ENCODE data around the gene UGT1A3. TPM values are rescaled to one million over a fixed set of nuclear protein-coding genes. Genes with fewer than 3 reads are reported as not detected.
"Not testable (repeated sequence)": the region's sequence is repeated elsewhere in the genome, so short reads cannot be mapped to it uniquely, and the experiment has no call there.

The UGT1A3 gene
- total RNA-seq, 2 experiments from 2014 or later = not detected

DNA sequence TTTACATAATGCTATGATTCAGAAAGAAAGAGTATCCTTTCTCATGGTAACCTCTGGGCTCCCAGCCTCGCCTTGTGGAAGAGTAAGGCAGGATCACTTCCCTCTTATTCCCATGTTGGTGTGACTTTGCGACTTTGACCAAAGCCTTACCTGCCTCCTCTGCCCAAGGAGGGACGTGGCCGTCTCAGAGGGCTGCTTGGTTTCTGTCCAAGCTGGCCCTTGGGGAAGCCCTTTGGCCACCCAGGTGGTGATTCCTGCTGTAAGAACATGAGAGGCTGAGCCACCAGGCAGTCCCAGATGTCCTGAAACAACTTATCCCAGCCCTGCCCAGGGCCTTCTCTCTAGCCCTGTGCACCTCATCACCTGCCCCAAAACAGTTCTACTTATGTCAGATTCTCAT is 30.1 kb upstream of the UGT1A3 start:
- H3K27ac Mint-ChIP-seq = no peak overlapping the region
- H3K4me1 Mint-ChIP-seq = no peaks in the 10 kb centered on the region
- no peaks in the 10 kb centered on the region for H3K9me3 Mint-ChIP-seq
- no peak overlapping the region for H3K4me3 Mint-ChIP-seq
- POLR2A ChIA-PET = no interaction called here
- H3K27me3 Mint-ChIP-seq = peaks cover 28% of the 10 kb centered on the region
- CTCF ChIA-PET = no interaction called here
- DNase-seq = no peak
- no peaks in the 10 kb centered on the region for H3K36me3 Mint-ChIP-seq (ENCODE audit: low read depth)

DNA sequence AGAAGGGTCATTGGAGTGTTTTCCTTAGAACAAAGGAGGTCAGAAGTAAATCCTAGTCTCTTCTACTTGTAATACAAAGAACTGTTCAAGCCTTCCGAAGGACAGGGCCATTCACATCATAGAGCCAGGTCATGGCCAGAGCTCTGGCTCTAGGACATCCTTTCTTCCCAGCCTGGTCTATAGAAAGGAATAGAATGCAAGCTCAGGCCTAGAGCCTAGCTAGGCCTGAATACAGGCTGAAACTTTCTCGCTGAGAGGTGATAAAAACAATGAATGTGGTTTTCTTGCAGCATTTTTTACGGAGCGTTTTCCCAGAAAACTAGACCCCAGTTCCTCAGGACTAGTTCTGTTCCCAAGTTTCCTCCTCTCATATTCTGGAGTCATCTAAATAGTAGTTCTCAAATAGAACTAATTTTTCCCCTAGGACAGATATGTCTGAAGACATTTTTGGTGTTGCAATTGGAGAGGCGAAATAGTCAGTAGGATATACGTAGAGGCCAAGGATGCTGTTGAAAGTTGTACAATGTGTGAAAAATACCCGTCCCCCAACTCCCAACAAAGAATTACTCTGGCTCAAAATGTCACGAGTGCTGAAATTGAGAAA is 29.3 kb upstream of the UGT1A3 start:
- Mint-ChIP-seq H3K27me3 (peaks cover 30% of the 10 kb centered on the region), H3K27ac (no peak overlapping the region), H3K4me1 (no peaks in the 10 kb centered on the region), H3K9me3 (no peaks in the 10 kb centered on the region), H3K36me3 (ENCODE audit: low read depth) (no peaks in the 10 kb centered on the region), H3K4me3 (no peak overlapping the region)
- CTCF ChIA-PET = interaction anchor here (1.0 kb wide), 1 partner anchor 12 kb away, joined by 3 read pairs; no protein-coding TSS in a partner anchor
- no peak for DNase-seq
- POLR2A ChIA-PET = no interaction called here

DNA sequence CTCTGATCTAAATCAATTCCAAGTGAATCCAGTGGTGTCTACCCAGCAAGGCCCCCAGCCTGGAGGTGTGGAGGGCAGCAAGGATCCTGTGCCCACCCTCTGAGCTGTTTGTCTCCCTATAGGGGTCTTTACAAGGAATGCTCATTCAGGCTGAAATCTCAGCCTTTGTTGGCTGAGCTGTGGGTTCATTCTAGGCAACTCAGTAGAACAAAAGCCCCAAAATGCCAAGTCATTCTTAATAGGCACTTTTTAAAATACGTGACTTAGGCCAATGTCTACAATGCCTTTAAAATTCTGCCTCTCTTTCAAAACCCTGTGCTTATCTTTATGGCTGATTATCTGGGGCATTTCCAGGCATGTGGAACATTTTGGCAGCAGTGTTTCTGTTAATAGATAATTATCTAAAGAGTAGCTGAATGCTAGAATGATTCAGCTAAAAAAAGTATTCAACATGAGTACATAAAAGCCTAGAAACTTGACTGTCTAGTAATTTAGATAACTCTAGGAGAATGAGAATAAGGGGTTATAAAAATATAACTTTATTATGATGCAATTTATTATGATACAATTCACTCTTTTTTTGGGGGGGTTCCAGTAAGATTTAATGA is 28.7 kb upstream of the UGT1A3 start:
- H3K27me3 Mint-ChIP-seq = peaks cover 30% of the 10 kb centered on the region
- H3K27ac Mint-ChIP-seq = no peak overlapping the region
- ChIA-PET POLR2A (no interaction called here), CTCF (interaction anchor here (1.0 kb wide), 1 partner anchor 13 kb away, joined by 3 read pairs; no protein-coding TSS in a partner anchor)
- DNase-seq = no peak
- H3K36me3 Mint-ChIP-seq (ENCODE audit: low read depth) = no peaks in the 10 kb centered on the region
- no peaks in the 10 kb centered on the region for H3K4me1 Mint-ChIP-seq
- H3K4me3 Mint-ChIP-seq = no peak overlapping the region
- no peaks in the 10 kb centered on the region for H3K9me3 Mint-ChIP-seq

DNA sequence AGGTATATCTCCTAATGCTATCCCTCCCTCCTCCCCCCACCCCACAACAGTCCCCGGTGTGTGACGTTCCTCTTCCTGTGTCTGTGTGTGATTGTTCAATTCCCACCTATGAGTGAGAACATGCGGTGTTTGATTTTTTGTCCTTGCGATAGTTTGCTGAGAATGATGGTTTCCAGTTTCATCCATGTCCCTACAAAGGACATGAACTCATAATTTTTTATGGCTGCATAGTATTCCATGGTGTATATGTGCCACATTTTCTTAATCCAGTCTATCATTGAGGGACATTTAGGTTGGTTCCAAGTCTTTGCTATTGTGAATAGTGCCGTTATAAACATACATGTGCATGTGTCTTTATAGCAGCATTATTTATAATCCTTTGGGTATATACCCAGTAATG is 28.0 kb upstream of the UGT1A3 start:
- H3K9me3 Mint-ChIP-seq; DNase-seq; H3K36me3 Mint-ChIP-seq (ENCODE audit: low read depth); H3K4me1 Mint-ChIP-seq; POLR2A ChIA-PET; H3K4me3 Mint-ChIP-seq; H3K27ac Mint-ChIP-seq: not testable (repeated sequence)
- CTCF ChIA-PET = interaction anchor here (1.0 kb wide), 1 partner anchor 13 kb away, joined by 3 read pairs; no protein-coding TSS in a partner anchor
- peaks cover 30% of the 10 kb centered on the region for H3K27me3 Mint-ChIP-seq

DNA sequence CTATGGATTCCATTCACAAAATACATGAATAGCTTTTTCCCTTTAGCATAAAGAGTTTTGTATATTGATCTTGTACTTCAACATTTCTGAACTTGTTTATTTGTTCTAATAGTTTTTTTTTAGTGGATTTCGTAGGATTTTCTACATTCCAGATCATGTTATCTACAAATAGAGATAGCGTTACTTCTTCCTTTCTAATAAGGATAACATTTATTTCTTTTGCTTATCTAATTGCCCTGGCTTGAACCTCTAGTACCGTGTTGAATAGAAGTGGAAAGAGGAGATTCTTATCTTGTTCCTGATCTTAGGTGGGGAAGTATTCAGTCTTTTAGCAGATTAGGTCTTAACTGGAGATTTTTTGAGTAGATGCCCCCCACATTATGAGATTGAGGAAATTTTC is 26.6 kb upstream of the UGT1A3 start:
- no peaks in the 10 kb centered on the region for H3K36me3 Mint-ChIP-seq (ENCODE audit: low read depth)
- ChIA-PET CTCF (no interaction called here), POLR2A (no interaction called here)
- H3K4me1 Mint-ChIP-seq = no peaks in the 10 kb centered on the region
- H3K4me3 Mint-ChIP-seq = no peak overlapping the region
- H3K27ac Mint-ChIP-seq = no peak overlapping the region
- H3K27me3 Mint-ChIP-seq = peaks cover 23% of the 10 kb centered on the region
- H3K9me3 Mint-ChIP-seq = no peaks in the 10 kb centered on the region
- DNase-seq = no peak

DNA sequence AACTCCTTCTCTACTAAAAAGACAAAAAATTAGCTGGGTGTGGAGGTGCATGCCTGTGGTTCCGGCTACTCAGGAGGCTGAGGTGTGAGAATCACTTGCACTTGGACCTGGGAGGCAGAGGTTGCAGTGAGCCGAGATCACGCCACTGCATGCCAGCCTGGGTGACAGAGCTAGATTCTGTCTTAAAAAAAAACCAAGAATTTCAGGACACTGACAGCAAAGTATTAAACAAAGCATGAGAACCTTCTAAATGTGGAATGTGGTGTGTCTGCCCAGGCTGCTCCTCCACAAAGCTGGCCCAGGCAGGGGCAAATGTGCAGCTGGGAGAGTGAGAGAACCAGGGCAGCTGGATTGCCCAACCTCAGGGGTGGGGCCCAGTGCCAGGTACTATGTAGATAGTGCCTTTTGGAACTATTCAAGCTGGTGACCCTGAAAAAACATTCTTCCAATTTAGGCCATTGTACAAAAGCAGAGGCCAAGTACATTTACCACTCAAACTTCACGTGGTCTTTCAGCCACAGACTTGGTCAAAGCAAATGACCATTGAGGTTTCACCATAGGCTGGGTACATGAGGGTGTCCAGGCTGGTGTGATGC is 22.8 kb upstream of the UGT1A3 start:
- Mint-ChIP-seq H3K36me3 (ENCODE audit: low read depth) (no peaks in the 10 kb centered on the region), H3K27me3 (peaks cover 31% of the 10 kb centered on the region), H3K27ac (no peak overlapping the region), H3K4me3 (no peak overlapping the region), H3K9me3 (no peaks in the 10 kb centered on the region), H3K4me1 (no peaks in the 10 kb centered on the region)
- ChIA-PET CTCF (no interaction called here), POLR2A (no interaction called here)
- no peak for DNase-seq

DNA sequence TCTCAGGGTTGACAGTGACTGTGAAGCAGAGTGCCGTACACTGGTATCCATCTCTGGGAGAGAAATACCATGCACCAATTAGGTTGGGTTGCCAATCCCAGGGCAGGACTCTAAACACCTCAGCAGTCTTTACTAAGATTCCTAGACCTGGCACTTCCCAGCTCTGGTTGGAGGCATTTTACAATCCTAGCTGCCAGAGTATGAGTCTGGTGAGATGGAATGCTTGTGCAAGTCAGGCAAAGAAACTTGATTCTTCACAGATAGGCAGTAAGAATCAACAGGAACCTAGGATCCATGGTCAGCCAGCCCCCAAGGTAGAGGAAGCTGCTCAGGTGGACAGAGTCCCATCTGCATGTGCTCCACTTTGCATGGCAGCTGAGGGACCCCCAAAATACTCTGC is 22.1 kb upstream of the UGT1A3 start:
- peaks cover 28% of the 10 kb centered on the region for H3K27me3 Mint-ChIP-seq
- H3K27ac Mint-ChIP-seq = no peak overlapping the region
- CTCF ChIA-PET = no interaction called here
- H3K36me3 Mint-ChIP-seq (ENCODE audit: low read depth) = no peaks in the 10 kb centered on the region
- no peak for DNase-seq
- no peaks in the 10 kb centered on the region for H3K9me3 Mint-ChIP-seq
- H3K4me1 Mint-ChIP-seq = no peaks in the 10 kb centered on the region
- no peak overlapping the region for H3K4me3 Mint-ChIP-seq
- POLR2A ChIA-PET = no interaction called here

DNA sequence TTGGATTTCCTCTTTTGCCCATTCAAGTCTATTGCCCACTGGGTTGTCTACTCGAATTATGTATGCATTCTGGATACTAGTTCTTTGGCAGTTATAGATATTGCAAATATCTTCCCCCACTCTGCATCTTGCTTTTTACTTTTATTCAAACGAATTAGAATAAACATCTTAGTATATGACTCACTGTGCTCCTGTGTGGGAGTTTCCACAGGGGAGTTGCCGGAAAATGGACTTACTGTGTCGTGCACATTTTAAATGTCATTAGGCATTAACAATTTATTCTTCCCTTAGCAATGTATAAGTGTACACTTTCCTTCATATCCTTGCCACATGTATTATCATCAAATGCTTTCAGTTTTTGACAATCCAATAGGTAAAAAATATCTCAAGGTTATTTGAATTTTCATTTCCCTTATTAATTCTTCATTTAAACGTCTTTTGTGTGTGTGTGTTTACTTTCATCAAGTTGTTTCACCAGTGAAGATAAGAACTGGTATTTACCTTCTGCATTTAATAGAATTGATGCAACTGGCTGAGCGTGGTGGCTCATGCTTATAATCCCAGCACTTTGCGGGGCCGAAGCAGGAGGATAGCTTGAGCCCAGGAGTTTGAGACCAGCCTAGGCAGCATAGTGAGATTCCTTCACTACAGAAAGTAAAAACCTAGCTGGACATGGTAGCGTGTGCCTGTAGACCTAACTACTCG is 20.8 kb upstream of the UGT1A3 start:
- Mint-ChIP-seq H3K36me3 (ENCODE audit: low read depth) (no peaks in the 10 kb centered on the region), H3K4me1 (no peaks in the 10 kb centered on the region), H3K27ac (no peak overlapping the region), H3K27me3 (peaks cover 23% of the 10 kb centered on the region), H3K4me3 (no peak overlapping the region), H3K9me3 (no peaks in the 10 kb centered on the region)
- DNase-seq = no peak
- CTCF ChIA-PET = no interaction called here
- POLR2A ChIA-PET = no interaction called here

DNA sequence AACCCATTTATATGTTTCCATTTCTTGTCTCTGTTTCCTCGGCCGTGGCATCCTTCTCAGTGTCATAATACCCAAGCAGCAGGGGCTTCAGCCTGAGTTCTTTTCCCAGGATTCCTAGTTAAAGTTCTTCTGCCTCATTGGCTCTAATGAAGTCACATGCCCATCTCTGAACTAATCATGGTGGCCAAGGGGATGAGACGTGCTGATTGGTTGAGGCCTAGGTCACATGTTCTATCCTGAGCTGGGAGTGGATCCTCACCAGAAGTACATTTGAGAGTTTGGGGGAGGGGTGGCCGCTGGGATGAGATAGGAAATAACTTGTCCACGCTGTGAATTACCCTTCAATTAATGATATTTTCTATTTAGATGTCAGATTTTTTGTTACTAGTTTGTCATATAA is 19.9 kb upstream of the UGT1A3 start:
- POLR2A ChIA-PET = no interaction called here
- Mint-ChIP-seq H3K27me3 (peaks cover 23% of the 10 kb centered on the region), H3K27ac (no peak overlapping the region), H3K9me3 (no peaks in the 10 kb centered on the region), H3K36me3 (ENCODE audit: low read depth) (no peaks in the 10 kb centered on the region), H3K4me1 (peaks cover 2% of the 10 kb centered on the region), H3K4me3 (no peak overlapping the region)
- DNase-seq = no peak
- CTCF ChIA-PET = no interaction called here

DNA sequence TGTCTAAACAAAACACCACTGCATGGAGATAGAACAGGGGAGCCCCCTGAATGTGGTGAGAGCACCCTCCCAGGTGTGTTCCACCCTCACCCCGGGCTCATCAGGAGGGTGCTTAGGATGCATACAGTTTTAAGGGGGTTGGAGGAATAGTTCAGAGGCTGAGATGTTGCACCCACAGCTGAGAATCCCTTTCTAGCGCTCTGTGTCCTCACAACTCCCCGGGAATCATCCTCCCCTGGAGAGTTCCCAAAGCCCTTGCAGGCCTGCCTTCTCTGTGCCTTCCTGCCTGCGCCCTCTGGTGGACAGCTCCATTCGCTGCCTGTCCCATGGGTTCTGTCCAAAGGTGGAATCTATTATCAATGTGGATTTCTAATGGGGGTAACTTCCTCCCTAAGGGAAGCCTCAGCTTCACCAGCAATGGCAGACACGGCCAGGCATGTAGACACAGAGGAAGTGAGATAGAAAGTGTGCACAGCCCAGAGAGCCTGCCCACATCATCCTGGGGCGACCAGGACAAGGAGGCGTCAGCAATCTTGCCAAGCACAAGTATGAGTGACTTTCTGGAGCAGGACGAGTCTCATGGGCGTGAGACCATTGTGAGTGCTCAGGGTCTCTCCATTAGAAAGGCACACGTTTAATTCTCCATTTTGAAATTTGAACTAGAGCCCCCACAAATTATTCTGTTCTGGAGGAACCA is 17.4 kb upstream of the UGT1A3 start:
- Mint-ChIP-seq H3K4me3 (no peak overlapping the region), H3K4me1 (peaks cover 5% of the 10 kb centered on the region), H3K36me3 (ENCODE audit: low read depth) (no peaks in the 10 kb centered on the region), H3K9me3 (no peaks in the 10 kb centered on the region), H3K27ac (no peak overlapping the region), H3K27me3 (peaks cover 32% of the 10 kb centered on the region)
- ChIA-PET POLR2A (no interaction called here), CTCF (no interaction called here)
- DNase-seq = peak; percentile 79

DNA sequence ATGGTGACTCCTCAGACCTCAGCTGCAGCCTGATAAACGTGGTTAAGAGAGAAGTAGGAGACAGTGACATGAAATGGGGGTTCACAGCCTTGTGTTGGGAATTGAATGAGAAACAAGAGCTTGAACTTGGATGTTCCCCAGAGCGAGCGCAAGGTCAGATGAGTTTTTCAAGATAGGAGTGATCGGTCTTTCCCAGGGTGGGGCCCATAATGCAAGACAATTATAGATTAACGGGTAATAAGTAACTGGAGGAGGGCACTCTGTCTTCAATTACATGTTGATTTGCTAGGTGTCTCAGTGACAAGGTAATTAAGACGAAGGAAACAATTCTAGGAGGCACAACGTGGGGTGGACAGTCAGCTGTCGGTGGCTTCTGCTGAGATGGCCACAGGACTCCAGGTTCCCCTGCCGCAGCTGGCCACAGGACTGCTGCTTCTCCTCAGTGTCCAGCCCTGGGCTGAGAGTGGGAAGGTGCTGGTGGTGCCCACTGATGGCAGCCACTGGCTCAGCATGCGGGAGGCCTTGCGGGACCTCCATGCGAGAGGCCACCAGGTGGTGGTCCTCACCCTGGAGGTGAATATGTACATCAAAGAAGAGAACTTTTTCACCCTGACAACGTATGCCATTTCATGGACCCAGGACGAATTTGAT is 16.1 kb upstream of the UGT1A3 start, which contains the start of gene UGT1A5:
TSS of gene UGT1A5 (plus strand) at position 297 of the 651 bp plus-strand sequence. CDS start at position 382, 85 bp downstream.
- POLR2A ChIA-PET = no interaction called here
- Mint-ChIP-seq H3K4me3 (no peak within 1 kb of the TSS), H3K27me3 (peaks cover 28% of the 10 kb centered on the region), H3K27ac (no peak within 1 kb of the TSS), H3K36me3 (ENCODE audit: low read depth) (no peaks in the 10 kb centered on the region), H3K4me1 (peaks cover 5% of the 10 kb centered on the region), H3K9me3 (no peaks in the 10 kb centered on the region)
- DNase-seq = no peak
- CTCF ChIA-PET = no interaction called here

DNA sequence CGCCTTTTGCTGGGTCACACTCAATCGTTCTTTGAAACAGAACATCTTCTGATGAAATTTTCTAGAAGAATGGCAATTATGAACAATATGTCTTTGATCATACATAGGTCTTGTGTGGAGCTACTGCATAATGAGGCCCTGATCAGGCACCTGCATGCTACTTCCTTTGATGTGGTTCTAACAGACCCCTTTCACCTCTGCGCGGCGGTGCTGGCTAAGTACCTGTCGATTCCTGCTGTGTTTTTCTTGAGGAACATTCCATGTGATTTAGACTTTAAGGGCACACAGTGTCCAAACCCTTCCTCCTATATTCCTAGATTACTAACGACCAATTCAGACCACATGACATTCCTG is 15.6 kb upstream of the UGT1A3 start:
- Mint-ChIP-seq H3K9me3 (no peaks in the 10 kb centered on the region), H3K4me1 (peaks cover 5% of the 10 kb centered on the region), H3K27me3 (peaks cover 26% of the 10 kb centered on the region), H3K36me3 (ENCODE audit: low read depth) (no peaks in the 10 kb centered on the region), H3K27ac (no peak overlapping the region), H3K4me3 (no peak overlapping the region)
- POLR2A ChIA-PET = no interaction called here
- CTCF ChIA-PET = no interaction called here
- DNase-seq = no peak

DNA sequence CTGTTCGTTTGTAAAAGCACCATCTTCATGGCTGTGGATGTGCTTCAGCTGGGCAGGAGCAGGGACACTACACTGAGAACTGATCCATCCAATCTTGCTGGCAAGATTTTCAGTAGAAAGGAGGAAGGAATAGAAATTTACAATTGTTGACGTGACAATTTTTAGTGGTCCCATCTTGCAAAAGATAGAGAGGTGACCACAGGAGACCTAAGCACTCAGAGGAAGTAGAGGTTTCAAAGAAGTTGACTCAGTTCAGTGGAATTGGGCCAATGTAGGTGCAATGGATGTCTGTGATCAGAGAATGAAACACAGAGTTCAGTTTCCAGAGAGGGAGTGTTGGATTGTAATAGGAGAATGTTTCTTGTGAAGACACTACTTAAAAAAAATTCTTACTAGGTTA is 14.7 kb upstream of the UGT1A3 start:
- no peaks in the 10 kb centered on the region for H3K9me3 Mint-ChIP-seq
- H3K4me3 Mint-ChIP-seq = no peak overlapping the region
- ChIA-PET CTCF (no interaction called here), POLR2A (no interaction called here)
- no peak overlapping the region for H3K27ac Mint-ChIP-seq
- no peak for DNase-seq
- H3K4me1 Mint-ChIP-seq = peaks cover 5% of the 10 kb centered on the region
- peaks cover 25% of the 10 kb centered on the region for H3K27me3 Mint-ChIP-seq
- no peaks in the 10 kb centered on the region for H3K36me3 Mint-ChIP-seq (ENCODE audit: low read depth)
